Neuronal stem cell (in vitro differentiated cells): Measurements from ENCODE around the gene HBM.

ENCODE experiments used
- DNase-seq: peaks from one replicate; pipeline ENCODE4 v3.0.0-alpha.2; 2013; ENCODE audit warnings: low spot score
- H2AFZ ChIP-seq: one replicate; pipeline ENCODE4 v1.6.1; 2013; ENCODE audit warnings: mild to moderate bottlenecking, low read length, inconsistent platforms
- H2AK5ac ChIP-seq: 2 replicates; pipeline ENCODE4 v1.6.1; 2013; ENCODE audit warnings: low read depth, mild to moderate bottlenecking, inconsistent platforms, low read length, moderate library complexity, mixed read lengths
- H2BK120ac ChIP-seq: 2 replicates; pipeline ENCODE4 v1.6.1; 2013; ENCODE audit warnings: low read depth, mild to moderate bottlenecking, inconsistent platforms, low read length, moderate library complexity, mixed read lengths
- H2BK12ac ChIP-seq: one replicate; pipeline ENCODE4 v1.6.1; 2013; ENCODE audit warnings: low read length, inconsistent platforms
- H2BK15ac ChIP-seq: 2 replicates; pipeline ENCODE4 v1.6.1; 2013; ENCODE audit warnings: mild to moderate bottlenecking, low read length, inconsistent platforms, mixed read lengths
- H2BK5ac ChIP-seq: one replicate; pipeline ENCODE4 v1.6.1; 2013; ENCODE audit warnings: inconsistent platforms, mild to moderate bottlenecking, low read length, moderate library complexity
- H3K14ac ChIP-seq: one replicate; pipeline ENCODE4 v1.6.1; 2013; ENCODE audit warnings: low read length, inconsistent platforms
- H3K18ac ChIP-seq: 2 replicates; pipeline ENCODE4 v1.6.1; 2013; ENCODE audit warnings: low read length, inconsistent platforms
- H3K23ac ChIP-seq: 2 replicates; pipeline ENCODE4 v1.6.1; 2013; ENCODE audit warnings: low read depth, mild to moderate bottlenecking, mixed read lengths, low read length, inconsistent platforms; ENCODE audit not compliant: poor library complexity
- H3K27ac ChIP-seq: replicated peaks from 3 replicates; pipeline ENCODE4 v1.5.1; 2013; ENCODE audit warnings: low read length, inconsistent platforms
- H3K27me3 ChIP-seq, 3 experiments: 2 replicates each; pipeline ENCODE4 v1.6.1; 2013; ENCODE audit warnings: low read length in 3 of 3, mild to moderate bottlenecking in 2 of 3, inconsistent platforms in 1 of 3, low read depth in 1 of 3, mixed read lengths in 1 of 3, moderate library complexity in 1 of 3; ENCODE audit not compliant: control insufficient read depth in 3 of 3, insufficient read depth in 3 of 3
- H3K36me3 ChIP-seq, 2 donors: replicated peaks in 1 of 2; 2 replicates each; pipeline ENCODE4 v1.6.1; 2013; ENCODE audit warnings: low read length in 2 of 2; ENCODE audit not compliant: control insufficient read depth in 2 of 2, insufficient read depth in 2 of 2
- H3K4ac ChIP-seq: 2 replicates; pipeline ENCODE4 v1.6.1; 2013; ENCODE audit warnings: inconsistent platforms, mild to moderate bottlenecking, low read length, moderate library complexity
- H3K4me1 ChIP-seq, 2 donors: 1 replicate in 1 of 2; 2 replicates in 1 of 2; pipeline ENCODE4 v1.6.1; 2013; ENCODE audit warnings: low read length in 2 of 2, low read depth in 1 of 2; ENCODE audit not compliant: control insufficient read depth in 2 of 2, insufficient read depth in 1 of 2
- H3K4me2 ChIP-seq: one replicate; pipeline ENCODE4 v1.6.1; 2013; ENCODE audit warnings: mild to moderate bottlenecking, low read length, inconsistent platforms; ENCODE audit not compliant: insufficient read depth, poor library complexity, severe bottlenecking
- H3K4me3 ChIP-seq, 2 donors: 2 replicates each; pipeline ENCODE4 v1.5.1; 2013; ENCODE audit warnings: low read length in 2 of 2, mild to moderate bottlenecking in 2 of 2, inconsistent platforms in 1 of 2, moderate library complexity in 1 of 2
- H3K79me1 ChIP-seq: one replicate; pipeline ENCODE4 v1.6.1; 2013; ENCODE audit warnings: low read depth, mild to moderate bottlenecking, inconsistent platforms, low read length, moderate library complexity
- H3K9ac ChIP-seq: one replicate; pipeline ENCODE4 v1.6.1; 2013; ENCODE audit warnings: mild to moderate bottlenecking, low read depth, low read length, inconsistent platforms; ENCODE audit not compliant: poor library complexity
- H3K9me3 ChIP-seq, 2 donors: replicated peaks in 1 of 2; 2 replicates each; pipeline versions ENCODE3 to v1.6.1; 2013; ENCODE audit warnings: low read length in 2 of 2, mild to moderate bottlenecking in 2 of 2, inconsistent platforms in 1 of 2, low read depth in 1 of 2, mixed read lengths in 1 of 2, moderate library complexity in 1 of 2; ENCODE audit not compliant: control insufficient read depth in 2 of 2, insufficient read depth in 1 of 2
- H4K8ac ChIP-seq: one replicate; pipeline ENCODE4 v1.6.1; 2013; ENCODE audit warnings: low read depth, mild to moderate bottlenecking, inconsistent platforms, low read length, moderate library complexity
- H4K91ac ChIP-seq: one replicate; pipeline ENCODE4 v1.6.1; 2013; ENCODE audit warnings: low read length, low read depth, mild to moderate bottlenecking, inconsistent platforms; ENCODE audit not compliant: poor library complexity
- WGBS, 2 donors: extraction: QIAGEN DNeasy Blood & Tissue Kit; methylation state at CpG; one replicate each; pipeline ENCODE4 v1.1.7; 2013; ENCODE audit warnings: missing lambda C conversion rate in 2 of 2, mixed read lengths in 1 of 2; ENCODE audit not compliant: insufficient read length in 2 of 2, insufficient replicate concordance in 1 of 2; ENCODE audit errors: extremely low coverage in 2 of 2; 5-methylcytosine and 5-hydroxymethylcytosine counted together

Gene HBM

GRCh38 chr16:130533-131173 is 35.1 kb upstream of the HBM start:
- no peak overlapping the region for H3K4me3 ChIP-seq
- no peak overlapping the region for H2AK5ac ChIP-seq
- H3K36me3 ChIP-seq = no peaks in the 10 kb centered on the region
- no peak overlapping the region for H3K18ac ChIP-seq
- H3K27ac ChIP-seq = no peak overlapping the region
- DNase-seq = no peak
- no peak overlapping the region for H3K4ac ChIP-seq
- H3K9ac ChIP-seq = no peak overlapping the region
- H2BK15ac ChIP-seq = no peak overlapping the region
- H2BK120ac ChIP-seq = no peak overlapping the region
- H3K27me3 ChIP-seq = no peaks in the 10 kb centered on the region
- H2AFZ ChIP-seq = no peak overlapping the region
- H3K4me2 ChIP-seq = no peak overlapping the region
- no peak overlapping the region for H2BK5ac ChIP-seq
- no peaks in the 10 kb centered on the region for H3K4me1 ChIP-seq
- no peak overlapping the region for H4K91ac ChIP-seq
- H2BK12ac ChIP-seq = no peak overlapping the region
- no CpG with 5 or more reads among the region's 15 CpGs for WGBS, 2 donors
- no peaks in the 10 kb centered on the region for H3K79me1 ChIP-seq
- H4K8ac ChIP-seq = no peak overlapping the region
- no peak overlapping the region for H3K23ac ChIP-seq
- no peaks in the 10 kb centered on the region for H3K9me3 ChIP-seq
- H3K14ac ChIP-seq = no peak overlapping the region

- H2BK120ac ChIP-seq = no peak overlapping the region
Observed at GRCh38 chr16:132120-132519, 33.7 kb upstream of the HBM start.

GRCh38 chr16:133716-134115 is 32.1 kb upstream of the HBM start:
- Histone ChIP-seq H2BK5ac (no peak overlapping the region), H3K9me3 (no peaks in the 10 kb centered on the region), H4K91ac (no peak overlapping the region), H3K4me2 (no peak overlapping the region), H3K36me3 (no peaks in the 10 kb centered on the region), H3K18ac (no peak overlapping the region), H2AFZ (no peak overlapping the region), H3K23ac (no peak overlapping the region), H2BK12ac (no peak overlapping the region), H3K4me1 (no peaks in the 10 kb centered on the region), H3K27me3 (no peaks in the 10 kb centered on the region), H3K4me3 (no peak overlapping the region), H3K14ac (no peak overlapping the region), H3K79me1 (no peaks in the 10 kb centered on the region), H3K4ac (no peak overlapping the region), H4K8ac (no peak overlapping the region), H2AK5ac (no peak overlapping the region), H2BK120ac (no peak overlapping the region), H3K9ac (no peak overlapping the region), H3K27ac (no peak overlapping the region), H2BK15ac (no peak overlapping the region)
- WGBS, 2 donors = no CpG with 5 or more reads among the region's 2 CpGs
- no peak for DNase-seq

More at GRCh38 chr16:132120-132519, 33.7 kb upstream of the HBM start:
- Histone ChIP-seq H3K27me3 (no peaks in the 10 kb centered on the region), H3K79me1 (no peaks in the 10 kb centered on the region), H2BK15ac (no peak overlapping the region), H2BK12ac (no peak overlapping the region), H3K4me1 (no peaks in the 10 kb centered on the region), H2BK5ac (no peak overlapping the region), H3K18ac (no peak overlapping the region), H3K9ac (no peak overlapping the region), H2AFZ (no peak overlapping the region), H3K4me3 (no peak overlapping the region), H3K4me2 (no peak overlapping the region), H4K8ac (no peak overlapping the region), H3K4ac (no peak overlapping the region), H3K23ac (no peak overlapping the region), H2AK5ac (no peak overlapping the region), H3K14ac (no peak overlapping the region), H3K9me3 (no peaks in the 10 kb centered on the region), H4K91ac (no peak overlapping the region), H3K36me3 (no peaks in the 10 kb centered on the region), H3K27ac (no peak overlapping the region)
- WGBS, 2 donors = no CpG with 5 or more reads among the region's 7 CpGs
- no peak for DNase-seq

DNA sequence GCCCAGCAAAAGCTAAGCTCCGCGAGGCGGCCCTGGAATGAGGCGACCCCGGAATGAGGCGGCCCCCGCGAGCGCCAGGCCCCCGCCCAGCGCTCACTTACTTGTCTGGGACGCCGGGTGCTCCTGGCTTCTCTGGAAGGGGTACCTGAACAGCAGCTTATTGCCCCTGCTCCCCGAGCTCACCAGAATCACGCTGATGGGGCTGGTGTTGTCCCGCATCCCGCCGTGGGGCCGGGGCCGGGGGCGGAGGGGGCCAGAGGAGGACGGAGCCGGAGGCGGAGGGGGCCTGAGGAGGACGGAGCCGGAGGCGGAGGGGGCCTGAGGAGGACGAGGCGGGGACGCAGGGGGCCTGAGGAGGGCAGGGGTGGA is 27.7 kb upstream of the HBM start:
- H2BK15ac ChIP-seq = no peak overlapping the region
- peak overlapping the region; percentile 77 to 82 for H3K4me3 ChIP-seq
- no peaks in the 10 kb centered on the region for H3K27me3 ChIP-seq
- H3K4ac ChIP-seq = no peak overlapping the region
- H3K4me2 ChIP-seq = peak overlapping the region; percentile 73
- peak overlapping the region; percentile 99 for H2AFZ ChIP-seq
- H3K23ac ChIP-seq = no peak overlapping the region
- peak overlapping the region; percentile 93 for H3K18ac ChIP-seq
- H3K36me3 ChIP-seq = no peaks in the 10 kb centered on the region
- no peak overlapping the region for H4K91ac ChIP-seq
- H4K8ac ChIP-seq = no peak overlapping the region
- peak overlapping the region; percentile 68 for H2AK5ac ChIP-seq
- no peak overlapping the region for H3K14ac ChIP-seq
- H3K27ac ChIP-seq = peak overlapping the region; percentile 92
- no peaks in the 10 kb centered on the region for H3K79me1 ChIP-seq
- no peak overlapping the region for H3K9ac ChIP-seq
- H3K9me3 ChIP-seq = no peaks in the 10 kb centered on the region
- H2BK120ac ChIP-seq = no peak overlapping the region
- WGBS, 2 donors = no CpG with 5 or more reads among the region's 30 CpGs
- DNase-seq = peak; percentile 56
- no peak overlapping the region for H2BK12ac ChIP-seq
- peak overlapping the region; percentile 75 for H2BK5ac ChIP-seq
- peaks cover 0 to 2% of the 10 kb centered on the region in 2 donors for H3K4me1 ChIP-seq
